Transverse colon (tissue), 4 donors: Measurements from ENCODE around the gene TET3. TPM values are rescaled to one million over a fixed set of nuclear protein-coding genes. Genes with fewer than 3 reads are reported as not detected.

Experiments
- DNase-seq: peaks from one replicate; pipeline ENCODE4 v3.0.0-alpha.2; 2019
- H3K27ac ChIP-seq, 4 donors: fragments of 200-600 bp; sonication (generic); 2 replicates each; pipeline ENCODE4 v1.5.1; 2016 to 2018; ENCODE audit warnings: inconsistent platforms in 4 of 4
- H3K27me3 ChIP-seq: fragments of 200-600 bp; sonication (generic); 2 replicates; pipeline ENCODE4 v1.5.1; 2017; ENCODE audit warnings: inconsistent platforms
- H3K36me3 ChIP-seq, 4 donors: fragments of 200-600 bp; sonication (generic); 2 replicates each; pipeline ENCODE4 v1.5.1; 2017 to 2019; ENCODE audit warnings: inconsistent platforms in 4 of 4
- H3K4me1 ChIP-seq, 4 donors: fragments of 200-600 bp; sonication (generic); 2 replicates each; pipeline ENCODE4 v1.5.1; 2017 to 2020; ENCODE audit warnings: inconsistent platforms in 4 of 4
- H3K4me3 ChIP-seq, 4 donors: fragments of 200-600 bp; sonication (generic); 1 replicate in 1 of 4; 2 replicates in 3 of 4; pipeline versions ENCODE4 v1.5.1 to v1.6.1; 2017 to 2019; ENCODE audit warnings: inconsistent platforms in 4 of 4
- H3K9me3 ChIP-seq, 2 donors: fragments of 200-600 bp; sonication (generic); 2 replicates each; pipeline ENCODE4 v1.5.1; 2017 to 2019; ENCODE audit warnings: inconsistent platforms in 2 of 2
- EP300 ChIP-seq: sonication (generic); formaldehyde crosslinking; IDR thresholded peaks from one replicate; pipeline ENCODE4 v1.6.1; 2017; ENCODE audit warnings: antibody characterized with exemption, low read depth
- POLR2A ChIP-seq: fragments of 450-650 bp; IDR thresholded peaks from one replicate; pipeline ENCODE4 v1.6.1; 2016; ENCODE audit warnings: antibody characterized with exemption, mild to moderate bottlenecking, moderate library complexity
- POLR2AphosphoS5 ChIP-seq, 3 donors: sonication (generic); formaldehyde crosslinking; IDR thresholded peaks; one replicate each; pipeline ENCODE4 v1.6.1; 2016; ENCODE audit warnings: antibody characterized with exemption in 3 of 3
- WGBS, 2 donors: methylation state at CpG; one replicate each; pipeline ENCODE4 v1.1.5; 2018; ENCODE audit warnings: low coverage in 1 of 2; 5-methylcytosine and 5-hydroxymethylcytosine counted together
- in situ Hi-C, 4 donors: fragments of 200-750 bp; cut with MboI; loops; one replicate each; pipeline versions ENCODE4 v1.15.0 to v1.15.1; 2017; ENCODE audit warnings: low sequenced_read_pairs in 3 of 4, low pct_ligation_motif_present in 1 of 4, low pct_unique_long_range_greater_than_20kb in 1 of 4
- intact Hi-C: fragments of 100-400 bp; cut with DNase I; formaldehyde crosslinking; loops from one replicate; pipeline ENCODE4 v1.15.1; 2023; ENCODE audit warnings: low total_unique reads
- total RNA-seq, 4 donors: library from RNA; depleted of rRNA; stranded (reverse); fragments of >200 nt; gene quantifications; one replicate each; pipeline ENCODE4 v1.1.0, GENCODE V29; 2016
- TF ChIP-seq, protein P1 (sequence below), 5 experiments: fragments of 200-600 bp in 3 of 5; fragments of 450-650 bp in 2 of 5; sonication (generic) in 3 of 5; IDR thresholded peaks; 1 replicate in 2 of 5; 2 replicates in 3 of 5; pipeline ENCODE4 v1.5.1; 2016 to 2017; ENCODE audit warnings: antibody characterized with exemption in 5 of 5, inconsistent platforms in 3 of 5, mild to moderate bottlenecking in 2 of 5, moderate library complexity in 1 of 5

TET3 gene
- total RNA-seq, 4 donors from 2014 or later, result 20.2 to 26.9 (median 22.5) TPM

DNA sequence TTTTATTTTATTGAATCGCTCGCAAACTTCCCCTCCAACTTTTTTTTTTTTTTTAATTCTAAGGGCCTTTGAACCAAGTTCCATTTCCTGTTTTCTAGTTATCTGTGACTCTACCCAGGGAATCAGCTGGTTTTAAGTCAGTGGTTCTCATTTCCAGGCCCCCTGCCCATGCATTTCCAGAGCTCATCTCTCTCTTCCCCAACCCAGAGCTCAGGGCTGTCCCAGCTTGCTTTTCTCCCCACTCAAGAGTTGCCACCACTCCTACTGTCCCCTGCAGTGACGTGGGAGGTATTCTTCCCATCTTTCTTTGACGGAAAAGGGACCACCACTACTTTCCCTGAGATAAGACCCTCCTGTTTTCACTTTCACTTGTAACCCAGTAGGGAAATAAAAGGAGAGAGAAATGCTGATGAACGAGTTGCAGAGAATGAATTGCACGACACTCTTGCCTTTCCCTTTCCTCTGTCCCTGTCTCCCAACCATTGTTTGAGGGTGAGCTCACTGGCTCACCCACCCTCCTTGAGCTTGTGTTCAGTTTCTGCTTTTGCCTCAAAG lies 42.1 kb downstream of the TET3 start:
- no peaks in the 10 kb centered on the region for H3K27me3 ChIP-seq
- peak overlapping the region in 2 of 4 donors; percentile 52 to 65 for H3K27ac ChIP-seq
- TF ChIP-seq POLR2AphosphoS5 (IDR thresholded peaks at IDR 0.05), result no peak
- TF ChIP-seq EP300, result no peak
- no peak for TF ChIP-seq POLR2A
- TF ChIP-seq, protein P1, sequence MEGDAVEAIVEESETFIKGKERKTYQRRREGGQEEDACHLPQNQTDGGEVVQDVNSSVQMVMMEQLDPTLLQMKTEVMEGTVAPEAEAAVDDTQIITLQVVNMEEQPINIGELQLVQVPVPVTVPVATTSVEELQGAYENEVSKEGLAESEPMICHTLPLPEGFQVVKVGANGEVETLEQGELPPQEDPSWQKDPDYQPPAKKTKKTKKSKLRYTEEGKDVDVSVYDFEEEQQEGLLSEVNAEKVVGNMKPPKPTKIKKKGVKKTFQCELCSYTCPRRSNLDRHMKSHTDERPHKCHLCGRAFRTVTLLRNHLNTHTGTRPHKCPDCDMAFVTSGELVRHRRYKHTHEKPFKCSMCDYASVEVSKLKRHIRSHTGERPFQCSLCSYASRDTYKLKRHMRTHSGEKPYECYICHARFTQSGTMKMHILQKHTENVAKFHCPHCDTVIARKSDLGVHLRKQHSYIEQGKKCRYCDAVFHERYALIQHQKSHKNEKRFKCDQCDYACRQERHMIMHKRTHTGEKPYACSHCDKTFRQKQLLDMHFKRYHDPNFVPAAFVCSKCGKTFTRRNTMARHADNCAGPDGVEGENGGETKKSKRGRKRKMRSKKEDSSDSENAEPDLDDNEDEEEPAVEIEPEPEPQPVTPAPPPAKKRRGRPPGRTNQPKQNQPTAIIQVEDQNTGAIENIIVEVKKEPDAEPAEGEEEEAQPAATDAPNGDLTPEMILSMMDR (IDR thresholded peaks at IDR 0.05), result no peak
- DNase-seq, result no peak
- H3K4me3 ChIP-seq, result no peak overlapping the region
- intact Hi-C loops (no loop called here), in situ Hi-C loops (no loop called here)
- H3K9me3 ChIP-seq, result no peaks in the 10 kb centered on the region
- WGBS, 2 donors, result 72 to 78% methylated on average over 4 to 6 of the region's 6 CpGs
- peaks cover 0 to 38% (median 16%) of the 10 kb centered on the region in 4 donors for H3K4me1 ChIP-seq
- H3K36me3 ChIP-seq, result no peaks in the 10 kb centered on the region

DNA sequence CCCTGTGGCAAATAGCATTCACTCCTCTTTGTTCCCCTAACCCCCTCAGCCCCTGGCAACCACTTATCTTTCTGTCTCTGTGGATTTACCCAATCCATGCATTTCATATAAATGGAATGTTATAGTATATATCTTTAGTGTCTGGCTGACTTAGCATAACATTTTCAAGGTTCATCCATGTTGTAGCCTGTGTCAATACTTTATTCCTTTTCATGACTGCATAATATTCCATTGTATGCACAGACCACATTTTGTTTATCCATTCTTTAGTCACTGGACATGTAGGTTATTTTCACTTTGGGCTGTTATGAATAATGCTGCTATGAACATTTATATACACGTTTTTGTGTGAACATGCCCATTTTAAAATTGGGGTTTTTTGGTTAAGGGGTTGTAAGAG lies 42.8 kb downstream of the TET3 start:
- no peak for DNase-seq
- no peaks in the 10 kb centered on the region for H3K36me3 ChIP-seq
- H3K27me3 ChIP-seq, result no peaks in the 10 kb centered on the region
- no peak overlapping the region for H3K4me3 ChIP-seq
- H3K27ac ChIP-seq, result no peak overlapping the region
- in situ Hi-C loops (no loop called here), intact Hi-C loops (no loop called here)
- WGBS, 2 donors, result 96 to 100% methylated on average over 1 of the region's 1 CpG
- H3K9me3 ChIP-seq, result no peaks in the 10 kb centered on the region
- peaks cover 1 to 45% (median 23%) of the 10 kb centered on the region in 4 donors for H3K4me1 ChIP-seq
- TF ChIP-seq POLR2A, result no peak
- TF ChIP-seq, protein P1 (IDR thresholded peaks at IDR 0.05), result no peak
- TF ChIP-seq EP300, result no peak
- TF ChIP-seq POLR2AphosphoS5 (IDR thresholded peaks at IDR 0.05), result no peak

DNA sequence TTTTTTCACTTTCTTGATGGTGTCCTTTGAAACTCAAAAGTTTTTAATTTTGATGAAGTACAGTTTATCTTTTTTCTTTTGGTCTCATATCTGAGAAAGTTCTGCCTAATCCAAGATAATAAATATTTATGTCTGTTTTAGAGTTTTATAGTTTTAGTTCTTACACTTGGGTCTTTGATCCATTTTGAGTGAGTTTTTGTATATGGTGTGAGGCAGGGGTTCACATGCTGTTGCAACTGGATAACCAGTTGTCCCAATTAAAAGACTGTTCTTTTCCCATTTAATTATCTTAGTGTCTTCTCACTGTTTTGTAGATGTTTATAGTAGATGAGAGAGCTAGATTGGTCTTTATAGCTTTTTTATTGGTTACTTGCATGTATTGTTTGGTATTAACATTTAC lies 43.6 kb downstream of the TET3 start:
- Histone ChIP-seq H3K27ac (no peak overlapping the region), H3K27me3 (no peaks in the 10 kb centered on the region), H3K9me3 (no peaks in the 10 kb centered on the region), H3K4me1 (peaks cover 8 to 53% (median 31%) of the 10 kb centered on the region in 4 donors), H3K4me3 (no peak overlapping the region), H3K36me3 (no peaks in the 10 kb centered on the region)
- intact Hi-C loops, result no loop called here
- TF ChIP-seq, protein P1 (IDR thresholded peaks at IDR 0.05), result no peak
- no peak for TF ChIP-seq EP300
- no peak for TF ChIP-seq POLR2A
- no peak for TF ChIP-seq POLR2AphosphoS5 (IDR thresholded peaks at IDR 0.05)
- in situ Hi-C loops, result no loop called here
- DNase-seq, result no peak

DNA sequence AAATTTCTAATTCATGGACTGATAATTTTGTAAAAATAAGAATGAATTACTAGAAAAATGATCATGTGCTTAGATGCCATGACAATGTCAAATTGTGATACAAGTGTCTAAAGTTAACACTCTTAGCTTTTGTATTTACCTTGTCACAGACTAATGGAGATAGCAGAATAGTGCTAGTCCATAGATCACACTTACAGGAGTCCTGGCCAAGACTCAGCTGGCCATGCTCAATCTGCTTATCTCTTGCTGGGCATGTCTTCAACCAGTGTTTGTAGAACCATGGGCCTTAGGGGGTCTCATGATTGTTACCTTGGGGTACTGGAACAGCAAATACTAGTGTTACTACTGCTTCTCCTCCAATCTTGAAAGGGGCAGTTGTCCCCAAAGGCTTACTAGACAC lies 44.0 kb downstream of the TET3 start:
- peaks cover 11 to 57% (median 35%) of the 10 kb centered on the region in 4 donors for H3K4me1 ChIP-seq
- H3K4me3 ChIP-seq, result no peak overlapping the region
- no peaks in the 10 kb centered on the region for H3K27me3 ChIP-seq
- intact Hi-C loops, result no loop called here
- in situ Hi-C loops, result no loop called here
- no peaks in the 10 kb centered on the region for H3K36me3 ChIP-seq
- no peak overlapping the region for H3K27ac ChIP-seq
- DNase-seq, result no peak
- H3K9me3 ChIP-seq, result no peaks in the 10 kb centered on the region
- TF ChIP-seq EP300 (no peak), POLR2A (no peak), POLR2AphosphoS5 (IDR thresholded peaks at IDR 0.05) (no peak)
- TF ChIP-seq, protein P1 (IDR thresholded peaks at IDR 0.05), result no peak
